Stimulated activated naive CD8-positive, alpha-beta T cell treated with anti-CD3 and anti-CD28 coated beads, Interleukin-15, Interleukin-2, amounts not matched to agents 100 U/mL and 50 U/mL, for 24 hours (primary cell): ENCODE data around the gene P2RX6.
A peak's percentile ranks its signal among the peaks of the same experiment; 100 is the strongest.
"Not testable (repeated sequence)": the region's sequence is repeated elsewhere in the genome, so short reads cannot be mapped to it uniquely, and the experiment has no call there.

ENCODE experiments used
- ATAC-seq: fragments of 150-1000 bp; cut with Tn5 transposase; one replicate; pipeline ENCODE4 v1.10.0; 2021
- DNase-seq: peaks from one replicate; pipeline ENCODE4 v3.0.0; 2021

P2RX6 gene

GRCh38 chr22:21014726-21015465, at the start of gene P2RX6:
P2RX6 (plus strand) TSS chr22:21015165; CDS start chr22:21015175, 10 bp downstream.
- ATAC-seq (no peak), DNase-seq (no peak)

- DNase-seq, result no peak
- ATAC-seq, result no peak
Measured at GRCh38 chr22:20965888-20966855, 48.8 kb upstream of the P2RX6 start.

- ATAC-seq, result no peak
- DNase-seq, result no peak
Measured at GRCh38 chr22:20966883-20967696, 47.9 kb upstream of the P2RX6 start, which contains the start of gene AIFM3. AIFM3 (plus strand) TSS chr22:20967255; CDS start chr22:20967945, 690 bp downstream.

GRCh38 chr22:20967697-20968211, 47.2 kb upstream of the P2RX6 start:
- ATAC-seq, result no peak
- DNase-seq, result no peak

- no peak for ATAC-seq
Measured at GRCh38 chr22:20968281-20968977, 46.5 kb upstream of the P2RX6 start.

GRCh38 chr22:20970939-20971657, 43.9 kb upstream of the P2RX6 start:
- no peak for DNase-seq
- no peak for ATAC-seq

More at GRCh38 chr22:20968281-20968977, 46.5 kb upstream of the P2RX6 start:
- DNase-seq, result no peak

GRCh38 chr22:20972014-20972694, 42.8 kb upstream of the P2RX6 start:
- not testable (repeated sequence) for ATAC-seq

GRCh38 chr22:20972933-20973577, 41.9 kb upstream of the P2RX6 start:
- ATAC-seq (no peak), DNase-seq (no peak)

More at GRCh38 chr22:20972014-20972694, 42.8 kb upstream of the P2RX6 start:
- DNase-seq, result not testable (repeated sequence)

GRCh38 chr22:20973634-20974286, 41.2 kb upstream of the P2RX6 start:
- no peak for DNase-seq
- no peak for ATAC-seq

- no peak for ATAC-seq
- no peak for DNase-seq
Measured at GRCh38 chr22:20974336-20974955, 40.5 kb upstream of the P2RX6 start.

- DNase-seq (no peak), ATAC-seq (no peak)
Measured at GRCh38 chr22:20975541-20976290, 39.2 kb upstream of the P2RX6 start.

- no peak for ATAC-seq
- no peak for DNase-seq
Measured at GRCh38 chr22:20976291-20976877, 38.6 kb upstream of the P2RX6 start.

GRCh38 chr22:20977019-20977418, 37.9 kb upstream of the P2RX6 start:
- no peak for ATAC-seq
- no peak for DNase-seq

- DNase-seq (no peak), ATAC-seq (no peak)
Measured at GRCh38 chr22:20977516-20978170, 37.3 kb upstream of the P2RX6 start.

GRCh38 chr22:20978419-20978818, 36.5 kb upstream of the P2RX6 start:
- ATAC-seq, result no peak
- no peak for DNase-seq

GRCh38 chr22:20979243-20979809, 35.6 kb upstream of the P2RX6 start:
- ATAC-seq (peak; percentile 72), DNase-seq (peak; percentile 73)
